Sigmoid colon (tissue), 4 donors: ENCODE data around the gene LRPPRC.

Source experiments
- CTCF ChIP-seq, 4 experiments: fragments of 450-650 bp in 3 of 4; fragments of 200-600 bp in 1 of 4; IDR thresholded peaks; one replicate each; pipeline ENCODE4 v1.5.1; 2016 to 2019; ENCODE audit warnings: antibody characterized with exemption in 4 of 4, mild to moderate bottlenecking in 3 of 4, moderate library complexity in 2 of 4
- EP300 ChIP-seq, 4 donors: sonication (generic); formaldehyde crosslinking; IDR thresholded peaks; one replicate each; pipeline ENCODE4 v1.6.1; 2017; ENCODE audit warnings: antibody characterized with exemption in 4 of 4
- POLR2A ChIP-seq, 2 donors: fragments of 450-650 bp; IDR thresholded peaks; one replicate each; pipeline ENCODE4 v1.6.1; 2016; ENCODE audit warnings: antibody characterized with exemption in 2 of 2, mild to moderate bottlenecking in 2 of 2, moderate library complexity in 2 of 2

GRCh38 chr2:43838560-43839267, 157.1 kb downstream of the LRPPRC start, which contains the start of the genes ABCG5 and ABCG8:
- TF ChIP-seq CTCF (IDR thresholded peaks at IDR 0.05), result no peak
- TF ChIP-seq POLR2A (IDR thresholded peaks at IDR 0.05), result no peak
- no peak for TF ChIP-seq EP300 (IDR thresholded peaks at IDR 0.05)
